ENCODE results near the gene DMRTC2.
A peak's percentile ranks its signal among the peaks of the same experiment; 100 is the strongest.

Gene DMRTC2

DNA sequence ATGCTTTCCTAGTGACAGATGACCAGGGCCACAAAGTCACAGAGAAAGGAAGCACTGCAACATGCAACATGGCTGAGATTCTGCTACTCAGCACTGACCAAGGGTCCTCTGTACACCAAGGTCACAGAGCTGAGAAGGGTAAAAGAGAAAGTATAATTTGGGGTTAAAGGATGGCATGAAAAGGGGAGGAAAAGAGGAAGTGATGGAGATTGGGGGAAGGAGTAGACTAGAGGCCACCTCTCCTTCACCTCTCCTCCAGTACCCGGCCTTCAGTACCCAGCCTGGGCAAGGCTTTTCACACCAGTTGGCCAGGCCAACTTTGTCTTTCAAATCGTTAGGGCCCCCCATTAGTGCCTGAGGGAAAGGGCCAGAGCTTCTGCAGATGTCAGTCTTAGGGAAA lies 8.9 kb downstream of the DMRTC2 start:
- TF ChIP-seq, protein P1, sequence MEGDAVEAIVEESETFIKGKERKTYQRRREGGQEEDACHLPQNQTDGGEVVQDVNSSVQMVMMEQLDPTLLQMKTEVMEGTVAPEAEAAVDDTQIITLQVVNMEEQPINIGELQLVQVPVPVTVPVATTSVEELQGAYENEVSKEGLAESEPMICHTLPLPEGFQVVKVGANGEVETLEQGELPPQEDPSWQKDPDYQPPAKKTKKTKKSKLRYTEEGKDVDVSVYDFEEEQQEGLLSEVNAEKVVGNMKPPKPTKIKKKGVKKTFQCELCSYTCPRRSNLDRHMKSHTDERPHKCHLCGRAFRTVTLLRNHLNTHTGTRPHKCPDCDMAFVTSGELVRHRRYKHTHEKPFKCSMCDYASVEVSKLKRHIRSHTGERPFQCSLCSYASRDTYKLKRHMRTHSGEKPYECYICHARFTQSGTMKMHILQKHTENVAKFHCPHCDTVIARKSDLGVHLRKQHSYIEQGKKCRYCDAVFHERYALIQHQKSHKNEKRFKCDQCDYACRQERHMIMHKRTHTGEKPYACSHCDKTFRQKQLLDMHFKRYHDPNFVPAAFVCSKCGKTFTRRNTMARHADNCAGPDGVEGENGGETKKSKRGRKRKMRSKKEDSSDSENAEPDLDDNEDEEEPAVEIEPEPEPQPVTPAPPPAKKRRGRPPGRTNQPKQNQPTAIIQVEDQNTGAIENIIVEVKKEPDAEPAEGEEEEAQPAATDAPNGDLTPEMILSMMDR (IDR thresholded peaks at IDR 0.05; ENCODE audit: borderline replicate concordance, insufficient read depth, low read depth, low read length), result no peak
- H3K4me3 ChIP-seq (ENCODE audit: low read depth, low read length), result no peak overlapping the region

DNA sequence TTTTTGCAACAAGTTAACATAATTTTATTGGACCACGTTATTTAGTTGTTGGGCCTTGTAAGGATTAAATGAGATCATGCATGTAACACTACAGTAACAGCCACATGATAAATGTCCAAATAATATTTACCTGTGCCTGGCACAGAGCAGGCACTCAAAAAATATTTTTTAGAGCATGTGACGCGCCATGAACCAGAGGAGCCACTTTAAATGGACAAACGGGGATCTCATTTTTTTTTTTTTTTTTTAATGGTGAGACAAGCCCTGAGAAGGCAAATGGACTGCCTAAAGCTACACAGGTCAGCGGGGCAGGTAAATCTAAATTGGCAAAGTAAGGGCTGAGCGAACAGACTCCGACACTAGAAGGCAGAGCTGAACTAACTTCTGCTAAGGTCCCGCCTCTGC lies 14.4 kb downstream of the DMRTC2 start:
- peak overlapping the region; percentile 92 for H3K4me3 ChIP-seq (ENCODE audit: low read depth, low read length)
- TF ChIP-seq, protein P1 (IDR thresholded peaks at IDR 0.05; ENCODE audit: borderline replicate concordance, insufficient read depth, low read depth, low read length), result no peak

DNA sequence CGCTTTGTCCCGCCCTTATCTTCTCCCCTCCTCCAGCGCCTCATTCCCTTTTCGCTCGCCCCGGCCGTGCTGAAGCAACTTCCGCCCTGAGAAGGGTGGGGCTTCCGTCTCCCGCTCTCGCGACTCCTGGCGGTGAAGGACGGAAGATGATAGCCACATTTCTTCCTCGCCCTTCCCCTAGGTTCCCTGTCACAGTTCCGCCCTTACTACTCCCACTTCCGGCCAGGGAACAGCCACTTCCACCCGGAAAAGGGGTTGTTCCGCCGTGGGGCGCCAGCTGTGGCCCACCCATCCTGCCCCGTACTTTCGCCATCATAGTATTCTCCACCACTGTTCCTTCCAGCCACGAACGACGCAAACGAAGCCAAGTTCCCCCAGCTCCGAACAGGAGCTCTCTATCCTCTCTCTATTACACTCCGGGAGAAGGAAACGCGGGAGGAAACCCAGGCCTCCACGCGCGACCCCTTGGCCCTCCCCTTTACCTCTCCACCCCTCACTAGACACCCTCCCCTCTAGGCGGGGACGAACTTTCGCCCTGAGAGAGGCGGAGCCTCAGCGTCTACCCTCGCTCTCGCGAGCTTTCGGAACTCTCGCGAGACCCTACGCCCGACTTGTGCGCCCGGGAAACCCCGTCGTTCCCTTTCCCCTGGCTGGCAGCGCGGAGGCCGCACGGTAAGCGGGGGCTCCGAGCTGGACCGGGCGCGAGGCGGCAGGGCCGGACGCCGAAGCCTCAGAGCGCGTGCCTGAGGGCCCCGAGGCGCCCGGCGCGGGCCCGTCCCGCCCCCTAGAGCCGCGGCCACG lies 15.0 kb downstream of the DMRTC2 start, which contains the start of gene RPS19:
Gene RPS19 (plus strand): TSS at position 638 of the 801 bp plus-strand sequence. CDS start 520 bp downstream, outside the sequence.
- TF ChIP-seq, protein P1 (IDR thresholded peaks at IDR 0.05; ENCODE audit: borderline replicate concordance, insufficient read depth, low read depth, low read length), result peak; percentile 59
- peak within 1 kb of the TSS; percentile 92 for H3K4me3 ChIP-seq (ENCODE audit: low read depth, low read length)

DNA sequence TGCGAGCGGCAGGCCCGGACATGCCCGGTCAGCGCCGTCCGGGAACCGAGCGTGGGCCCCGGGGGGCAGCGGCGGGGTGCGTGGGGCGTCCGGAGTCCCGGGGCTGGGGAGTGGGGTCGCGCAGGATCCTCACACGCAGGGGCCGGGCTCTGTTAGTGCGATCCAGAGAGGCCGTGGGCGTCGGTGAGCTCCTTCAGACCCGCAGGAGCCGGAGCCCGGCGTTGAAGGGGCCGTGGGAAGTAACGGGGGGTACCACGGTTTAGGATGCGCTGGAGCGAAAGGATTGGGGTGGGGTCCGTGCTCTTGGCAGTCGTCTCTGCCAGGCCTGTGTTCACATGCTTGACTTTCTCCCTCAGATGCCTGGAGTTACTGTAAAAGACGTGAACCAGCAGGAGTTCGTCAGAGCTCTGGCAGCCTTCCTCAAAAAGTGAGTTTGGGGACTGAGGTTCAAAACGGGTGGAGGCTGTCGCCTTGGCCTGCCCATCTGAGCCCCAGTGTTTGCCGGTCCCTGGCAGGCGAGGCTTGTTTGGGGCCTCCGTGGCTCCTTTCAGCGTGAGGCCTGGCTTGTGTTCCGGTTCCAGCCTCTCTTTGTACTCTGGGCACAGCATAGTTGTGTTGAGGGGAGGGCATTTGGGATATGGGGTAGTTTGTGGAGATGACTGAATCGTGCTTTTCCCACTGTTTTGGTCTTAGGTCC lies 15.7 kb downstream of the DMRTC2 start:
- H3K4me3 ChIP-seq (ENCODE audit: low read depth, low read length), result peak overlapping the region; percentile 92
- TF ChIP-seq, protein P1 (IDR thresholded peaks at IDR 0.05; ENCODE audit: borderline replicate concordance, insufficient read depth, low read depth, low read length), result no peak

DNA sequence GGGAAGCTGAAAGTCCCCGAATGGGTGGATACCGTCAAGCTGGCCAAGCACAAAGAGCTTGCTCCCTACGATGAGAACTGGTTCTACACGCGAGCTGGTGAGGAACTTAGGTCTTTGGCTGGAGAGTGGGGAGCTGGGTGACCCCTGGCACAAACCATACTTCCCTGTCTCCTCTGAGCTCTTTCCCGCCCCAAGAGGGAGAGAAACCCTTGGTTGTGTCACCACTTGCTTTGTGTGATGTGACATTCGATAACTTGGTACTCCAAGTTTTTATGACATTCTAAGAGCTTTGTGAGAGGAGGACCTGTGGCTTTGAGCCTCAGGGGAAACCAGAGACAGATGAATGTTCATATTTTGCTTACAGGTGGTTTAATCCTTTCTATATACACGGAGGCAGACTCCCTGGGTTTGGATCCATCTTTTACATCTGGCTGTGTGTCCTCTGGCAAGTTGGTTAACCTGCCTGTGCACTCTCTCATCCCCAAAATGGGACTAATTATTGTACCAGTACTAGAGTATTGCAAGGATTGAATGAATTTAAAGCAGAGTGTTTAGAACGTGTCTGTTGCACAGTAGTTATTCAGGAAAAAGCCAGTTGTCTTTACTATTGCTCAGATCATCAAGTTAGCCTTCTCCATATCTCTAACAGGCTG lies 16.4 kb downstream of the DMRTC2 start:
- TF ChIP-seq, protein P1 (IDR thresholded peaks at IDR 0.05; ENCODE audit: borderline replicate concordance, insufficient read depth, low read depth, low read length), result no peak
- H3K4me3 ChIP-seq (ENCODE audit: low read depth, low read length), result peak overlapping the region; percentile 92

DNA sequence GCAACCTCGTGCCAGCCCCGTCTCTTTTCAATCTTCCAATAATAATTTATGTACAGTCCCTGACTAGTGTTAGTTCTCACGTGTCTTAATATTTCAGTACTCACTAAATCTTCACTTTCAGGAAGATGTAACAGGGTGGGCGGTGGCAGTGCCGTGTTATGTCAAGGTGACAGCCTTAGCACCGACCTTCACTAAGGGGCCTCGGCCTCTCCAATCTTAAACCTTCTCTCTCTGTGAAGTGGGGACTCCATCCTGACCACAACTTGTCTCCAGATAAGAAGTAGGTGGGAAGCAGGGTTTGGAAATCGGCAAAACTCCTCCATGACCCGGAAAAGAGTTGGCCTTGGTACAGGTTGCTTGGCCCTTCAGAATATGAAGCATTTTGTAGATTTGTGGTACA lies 17.0 kb downstream of the DMRTC2 start:
- H3K4me3 ChIP-seq (ENCODE audit: low read depth, low read length), result peak overlapping the region; percentile 92
- TF ChIP-seq, protein P1 (IDR thresholded peaks at IDR 0.05; ENCODE audit: borderline replicate concordance, insufficient read depth, low read depth, low read length), result no peak

Measured in GM12875 (cell line).